ENCODE data around the gene ANKRD55.
"Not testable (repeated sequence)": the region's sequence is repeated elsewhere in the genome, so short reads cannot be mapped to it uniquely, and the experiment has no call there.

The ANKRD55 gene

GRCh38 chr5:56166671-56167385, 66.3 kb downstream of the ANKRD55 start:
- no peak for DNase-seq

GRCh38 chr5:56164376-56164775, 68.8 kb downstream of the ANKRD55 start:
- DNase-seq: no peak

- DNase-seq: no peak
Observed at GRCh38 chr5:56161927-56162326, 71.2 kb downstream of the ANKRD55 start.

GRCh38 chr5:56161439-56161823, 71.7 kb downstream of the ANKRD55 start:
- no peak for DNase-seq

GRCh38 chr5:56160723-56161438, 72.2 kb downstream of the ANKRD55 start:
- no peak for DNase-seq

- no peak for DNase-seq
Observed at GRCh38 chr5:56159521-56159947, 73.6 kb downstream of the ANKRD55 start.

DNA sequence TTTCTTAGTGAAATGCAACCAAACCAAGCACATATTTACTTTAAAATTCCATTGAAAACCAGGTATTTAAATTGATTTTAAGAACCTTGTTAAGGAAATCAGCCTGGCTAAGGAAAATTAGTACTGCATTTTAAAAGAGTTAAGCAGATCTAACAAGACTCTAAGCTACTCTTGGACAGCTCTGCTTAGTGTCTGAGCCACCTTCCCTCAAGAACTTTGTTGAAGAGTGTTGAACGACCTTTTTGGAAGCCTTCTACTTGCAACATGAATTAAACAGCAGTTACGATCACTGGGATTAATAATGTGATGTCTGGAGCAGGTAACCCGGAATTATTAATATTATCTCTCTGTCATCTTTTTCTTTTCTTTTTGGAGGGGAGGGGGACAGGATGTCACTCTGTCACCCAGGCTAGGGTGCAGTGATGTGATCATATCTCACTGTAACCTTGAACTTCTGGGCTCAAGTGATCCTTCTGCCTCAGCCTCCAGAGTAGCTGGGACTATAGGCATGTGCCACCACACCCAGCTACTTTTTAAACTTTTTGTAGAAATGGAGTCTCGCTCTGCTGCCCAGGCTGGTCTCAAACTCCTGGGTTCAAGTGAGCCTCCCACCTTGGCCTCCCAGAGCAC, 74.7 kb downstream of the ANKRD55 start:
- no peak for DNase-seq

GRCh38 chr5:56157191-56157621, 75.9 kb downstream of the ANKRD55 start:
- not testable (repeated sequence) for DNase-seq

DNA sequence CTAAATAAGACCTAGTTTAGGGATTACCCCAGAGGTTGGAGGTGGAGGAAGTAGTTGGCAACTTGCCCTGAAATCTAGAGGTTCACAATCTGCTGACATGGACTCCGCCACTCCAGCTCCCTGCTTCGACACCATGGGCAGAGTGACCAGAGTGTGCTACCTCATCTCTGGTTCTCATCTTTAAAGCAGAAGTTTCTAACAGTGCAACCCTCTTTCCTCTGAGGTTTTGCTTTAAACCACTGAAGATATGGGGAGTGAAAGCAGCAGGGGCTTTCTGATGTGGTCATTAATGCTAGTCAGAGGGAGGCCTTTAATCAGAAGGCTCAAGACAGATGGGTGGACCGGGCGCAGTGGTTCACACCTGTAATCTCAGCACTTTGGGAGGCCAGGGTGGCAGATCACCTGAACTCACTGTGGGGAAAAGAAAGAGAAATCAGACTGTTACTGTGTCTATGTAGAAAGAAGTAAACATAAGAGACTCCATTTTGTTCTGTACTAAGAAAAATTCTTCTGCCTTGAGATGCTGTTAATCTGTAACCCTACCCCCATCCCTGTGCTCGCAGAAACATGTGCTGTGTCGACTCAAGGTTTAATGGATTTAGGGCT, 76.4 kb downstream of the ANKRD55 start:
- not testable (repeated sequence) for DNase-seq

DNA sequence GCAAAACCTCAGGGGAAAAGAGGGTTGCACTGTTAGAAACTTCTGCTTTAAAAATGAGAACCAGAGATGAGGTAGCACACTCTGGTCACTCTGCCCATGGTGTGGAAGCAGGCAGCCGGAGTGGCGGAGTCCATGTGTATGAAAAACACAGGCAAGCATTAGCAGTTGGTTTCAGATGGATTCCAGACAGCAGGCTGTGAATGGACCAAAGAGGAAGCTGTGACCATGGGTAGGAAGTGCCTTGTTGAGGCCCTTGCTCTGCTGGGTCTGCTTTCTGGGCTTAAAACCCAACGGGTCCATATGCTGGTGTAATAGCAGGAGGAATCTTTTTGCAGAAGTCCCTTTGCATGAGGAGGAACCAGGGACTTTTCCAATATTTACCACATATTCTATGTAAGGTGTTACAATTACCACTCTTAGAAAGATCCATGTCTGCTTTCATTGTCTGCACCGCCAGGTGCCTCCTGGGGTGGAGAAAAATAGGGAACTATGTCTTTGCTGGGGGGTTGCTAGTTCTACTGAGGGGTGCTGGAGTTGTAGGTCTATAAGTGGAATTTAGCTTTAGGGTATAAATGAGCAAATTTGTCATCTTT, 77.0 kb downstream of the ANKRD55 start:
- no peak for DNase-seq

GRCh38 chr5:56154732-56155484, 78.2 kb downstream of the ANKRD55 start:
- no peak for DNase-seq

- DNase-seq: no peak
Observed at GRCh38 chr5:56152437-56152836, 80.7 kb downstream of the ANKRD55 start.

- DNase-seq: not testable (repeated sequence)
Observed at GRCh38 chr5:56150756-56151155, 82.4 kb downstream of the ANKRD55 start.

GRCh38 chr5:56148453-56148971, 84.6 kb downstream of the ANKRD55 start:
- no peak for DNase-seq

- no peak for DNase-seq
Observed at GRCh38 chr5:56147659-56148230, 85.4 kb downstream of the ANKRD55 start.

GRCh38 chr5:56147106-56147505, 86.0 kb downstream of the ANKRD55 start:
- no peak for DNase-seq

GRCh38 chr5:56146674-56147073, 86.5 kb downstream of the ANKRD55 start:
- DNase-seq: no peak

GRCh38 chr5:56145511-56145910, 87.6 kb downstream of the ANKRD55 start:
- no peak for DNase-seq

DNA sequence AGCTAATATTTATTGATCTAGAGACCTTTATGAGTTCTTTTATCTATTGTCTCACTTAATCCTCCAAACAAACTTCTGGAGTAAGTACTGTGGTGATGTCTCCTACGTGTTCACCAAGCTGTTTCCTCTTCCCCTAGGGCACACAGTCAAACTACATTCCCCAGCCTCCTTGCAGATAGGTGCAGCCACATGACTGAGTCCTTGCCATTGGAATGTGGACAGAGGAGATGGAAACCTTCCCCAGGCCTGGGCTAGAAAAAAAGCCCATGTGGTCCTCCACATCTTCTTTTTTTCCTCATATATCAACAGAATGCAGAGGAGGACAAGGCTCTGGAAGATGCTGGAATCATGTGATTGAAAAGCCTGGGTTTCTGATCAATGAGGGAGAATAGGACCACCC, 88.0 kb downstream of the ANKRD55 start:
- no peak for DNase-seq

DNA sequence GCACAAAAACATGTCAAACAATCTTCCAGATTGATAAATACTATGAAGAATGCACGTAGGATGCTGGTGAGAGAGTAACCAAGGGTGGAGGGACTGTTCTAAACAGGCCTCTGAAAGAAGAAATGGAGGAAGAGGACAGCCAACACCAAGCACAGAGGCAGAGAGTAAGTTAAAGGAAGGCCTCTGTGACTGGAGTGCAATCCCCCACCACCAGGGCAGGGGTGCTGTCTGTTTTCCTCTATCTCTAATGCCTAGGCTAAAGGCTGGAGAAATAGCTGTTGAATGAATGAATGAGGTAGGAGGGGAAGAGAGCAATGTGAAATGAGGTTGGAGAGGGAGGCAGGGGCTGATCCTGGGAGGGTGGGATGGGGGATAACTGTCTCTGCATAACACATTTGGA, 88.9 kb downstream of the ANKRD55 start:
- DNase-seq: no peak

- DNase-seq: no peak
Observed at GRCh38 chr5:56143373-56143714, 89.8 kb downstream of the ANKRD55 start.
